Keratinocyte (primary cell): ENCODE data around the gene GPRIN2. TPM values are rescaled to one million over a fixed set of nuclear protein-coding genes. Genes with fewer than 3 reads are reported as not detected.

ENCODE experiments used
- DNase-seq: peaks from one replicate; pipeline ENCODE4 v3.0.0-alpha.2; 2011; ENCODE audit warnings: low read depth, missing footprints, low spot score
- FAIRE-seq: peaks from 2 replicates; lab custom pipeline; 2011; peaks lifted over from hg19 to GRCh38; lab: Jason Lieb, UNC
- H2AFZ ChIP-seq: 2 replicates; pipeline ENCODE4 v1.6.0; 2012; ENCODE audit warnings: low read length, control low read depth, inconsistent platforms; ENCODE audit not compliant: control insufficient read depth
- H3K27ac ChIP-seq: 2 replicates; pipeline ENCODE4 v1.5.1; 2011; ENCODE audit warnings: low read length; ENCODE audit not compliant: control insufficient read depth, insufficient read depth
- H3K27me3 ChIP-seq: 3 replicates; pipeline ENCODE4 v1.6.0; 2011; ENCODE audit warnings: low read length; ENCODE audit not compliant: control insufficient read depth, insufficient read depth; ENCODE audit errors: extremely low read depth
- H3K36me3 ChIP-seq, 2 experiments: 2 replicates in 1 of 2; 3 replicates in 1 of 2; pipeline ENCODE4 v1.5.1; 2011; ENCODE audit warnings: low read length in 2 of 2, mild to moderate bottlenecking in 1 of 2; ENCODE audit not compliant: control insufficient read depth in 2 of 2, insufficient read depth in 2 of 2; ENCODE audit errors: extremely low read depth in 1 of 2
- H3K4me1 ChIP-seq: 3 replicates; pipeline ENCODE4 v1.5.1; 2011; ENCODE audit warnings: low read length; ENCODE audit not compliant: control insufficient read depth, insufficient read depth; ENCODE audit errors: extremely low read depth
- H3K4me2 ChIP-seq: 3 replicates; pipeline ENCODE4 v1.6.0; 2011; ENCODE audit warnings: low read depth, low read length; ENCODE audit not compliant: control insufficient read depth, insufficient read depth; ENCODE audit errors: extremely low read depth
- H3K4me3 ChIP-seq, 3 experiments: fragments of 200-600 bp in 1 of 3; sonication (generic) in 1 of 3; 2 replicates in 2 of 3; 3 replicates in 1 of 3; pipeline ENCODE4 v1.5.1; 2011 to 2016; ENCODE audit warnings: low read length in 3 of 3, mild to moderate bottlenecking in 3 of 3, control low read depth in 2 of 3, inconsistent platforms in 1 of 3, low read depth in 1 of 3, mixed read lengths in 1 of 3, mixed run types in 1 of 3, moderate library complexity in 1 of 3; ENCODE audit not compliant: control insufficient read depth in 2 of 3, insufficient read depth in 2 of 3; ENCODE audit errors: extremely low read depth in 1 of 3
- H3K79me2 ChIP-seq: 2 replicates; pipeline ENCODE4 v1.6.0; 2012; ENCODE audit warnings: low read length; ENCODE audit not compliant: control insufficient read depth, insufficient read depth
- H3K9ac ChIP-seq: 3 replicates; pipeline ENCODE4 v1.6.0; 2011; ENCODE audit warnings: low read length; ENCODE audit not compliant: control insufficient read depth, insufficient read depth; ENCODE audit errors: extremely low read depth
- H3K9me1 ChIP-seq: 3 replicates; pipeline ENCODE4 v1.6.0; 2011; ENCODE audit warnings: low read length; ENCODE audit not compliant: control insufficient read depth, insufficient read depth; ENCODE audit errors: extremely low read depth
- H3K9me3 ChIP-seq: 2 replicates; pipeline ENCODE4 v1.5.1; 2012; ENCODE audit warnings: low read depth, low read length; ENCODE audit not compliant: control insufficient read depth
- H4K20me1 ChIP-seq: 3 replicates; pipeline ENCODE4 v1.6.0; 2011; ENCODE audit warnings: low read length; ENCODE audit not compliant: control insufficient read depth, insufficient read depth; ENCODE audit errors: extremely low read depth
- EZH2 ChIP-seq: IDR thresholded peaks from one replicate; pipeline ENCODE4 v1.6.1; 2012; ENCODE audit warnings: inconsistent platforms, mild to moderate bottlenecking, low read length, moderate library complexity
- dilution Hi-C: fragments of 300-500 bp; cut with MboI; formaldehyde crosslinking; loops from one replicate; pipeline ENCODE4 v1.7.0; 2020; ENCODE audit warnings: low sequenced_read_pairs; ENCODE audit not compliant: extremely low pct_ligation_motif_present
- polyA plus RNA-seq, 5 experiments: library from polyadenylated mRNA; depleted of rRNA in 3 of 5; stranded (reverse) in 3 of 5; stranded (forward) in 1 of 5; unstranded in 1 of 5; fragments of >200 nt; gene quantifications; 1 replicate in 1 of 5; 2 replicates in 3 of 5; 3 replicates in 1 of 5; pipeline versions ENCODE4 v1.2.1 to v1.2.3, GENCODE V29; 2011 to 2012; ENCODE audit warnings: missing spikeins in 2 of 5, low read depth in 1 of 5, low replicate concordance in 1 of 5
- TF ChIP-seq, protein P1 (sequence below), 3 experiments: IDR thresholded peaks in 1 of 3; conservative IDR thresholded peaks in 1 of 3; optimal IDR thresholded peaks in 1 of 3; 2 replicates in 2 of 3; 3 replicates in 1 of 3; pipeline versions ENCODE3 to v1.5.1; 2011; ENCODE audit warnings: low read length in 3 of 3, mild to moderate bottlenecking in 3 of 3, moderate library complexity in 2 of 3, control low read depth in 1 of 3, inconsistent platforms in 1 of 3; ENCODE audit not compliant: insufficient read depth in 2 of 3; ENCODE audit errors: extremely low read depth in 1 of 3

The GPRIN2 gene
- polyA plus RNA-seq, 1 donor (not counting 4 experiments of a cell fraction or from before 2014, with no cell fraction given) = 0.08 TPM

DNA sequence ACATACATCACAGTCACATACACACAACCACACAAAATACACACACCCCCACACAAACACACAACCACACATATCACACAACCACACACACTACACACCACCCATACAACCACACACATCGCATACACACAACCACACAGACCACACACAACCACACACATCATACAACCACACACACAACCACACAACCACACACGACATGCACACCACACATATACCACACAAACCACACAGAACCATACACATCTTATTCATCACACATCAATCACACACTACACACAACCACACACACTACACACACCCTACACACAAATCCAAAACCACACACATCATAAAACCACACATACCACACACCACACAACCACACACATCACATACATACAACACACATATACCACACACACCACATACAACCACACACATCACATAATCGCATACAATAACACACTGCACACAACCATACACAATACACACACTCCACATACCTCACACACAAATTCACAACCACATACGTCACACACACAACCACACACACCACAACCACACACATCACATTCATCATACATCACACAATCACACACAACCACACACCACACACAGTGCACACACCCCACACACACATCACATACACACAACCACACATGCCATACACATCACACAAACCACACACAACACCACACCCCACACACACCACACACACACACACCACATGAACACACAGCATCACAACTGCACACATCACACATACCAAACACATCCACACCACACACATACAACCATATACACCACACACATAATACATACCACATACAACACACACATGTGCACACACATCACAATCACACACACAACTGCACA is 30.4 kb downstream of the GPRIN2 start:
- H3K36me3 ChIP-seq = no peaks in the 10 kb centered on the region
- H4K20me1 ChIP-seq = no peaks in the 10 kb centered on the region
- H3K9me3 ChIP-seq = no peaks in the 10 kb centered on the region
- peak overlapping the region; percentile 73 for H3K27ac ChIP-seq
- no peak for DNase-seq
- no peak overlapping the region for H2AFZ ChIP-seq
- no peaks in the 10 kb centered on the region for H3K9me1 ChIP-seq
- H3K4me1 ChIP-seq = peaks cover 45% of the 10 kb centered on the region
- no peaks in the 10 kb centered on the region for H3K27me3 ChIP-seq
- TF ChIP-seq, protein P1, sequence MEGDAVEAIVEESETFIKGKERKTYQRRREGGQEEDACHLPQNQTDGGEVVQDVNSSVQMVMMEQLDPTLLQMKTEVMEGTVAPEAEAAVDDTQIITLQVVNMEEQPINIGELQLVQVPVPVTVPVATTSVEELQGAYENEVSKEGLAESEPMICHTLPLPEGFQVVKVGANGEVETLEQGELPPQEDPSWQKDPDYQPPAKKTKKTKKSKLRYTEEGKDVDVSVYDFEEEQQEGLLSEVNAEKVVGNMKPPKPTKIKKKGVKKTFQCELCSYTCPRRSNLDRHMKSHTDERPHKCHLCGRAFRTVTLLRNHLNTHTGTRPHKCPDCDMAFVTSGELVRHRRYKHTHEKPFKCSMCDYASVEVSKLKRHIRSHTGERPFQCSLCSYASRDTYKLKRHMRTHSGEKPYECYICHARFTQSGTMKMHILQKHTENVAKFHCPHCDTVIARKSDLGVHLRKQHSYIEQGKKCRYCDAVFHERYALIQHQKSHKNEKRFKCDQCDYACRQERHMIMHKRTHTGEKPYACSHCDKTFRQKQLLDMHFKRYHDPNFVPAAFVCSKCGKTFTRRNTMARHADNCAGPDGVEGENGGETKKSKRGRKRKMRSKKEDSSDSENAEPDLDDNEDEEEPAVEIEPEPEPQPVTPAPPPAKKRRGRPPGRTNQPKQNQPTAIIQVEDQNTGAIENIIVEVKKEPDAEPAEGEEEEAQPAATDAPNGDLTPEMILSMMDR (optimal IDR thresholded peaks at IDR 0.05 in 1 of 3, IDR thresholded peaks at IDR 0.05 in 1 of 3, conservative IDR thresholded peaks at IDR 0.05 in 1 of 3; ENCODE audit: extremely low read depth in 1 of 3, insufficient read depth in 2 of 3, low read length in 3 of 3) = no peak
- no peak for TF ChIP-seq EZH2
- dilution Hi-C loops = no loop called here
- H3K4me3 ChIP-seq = no peak overlapping the region
- H3K9ac ChIP-seq = no peak overlapping the region
- FAIRE-seq = no peak
- no peak overlapping the region for H3K4me2 ChIP-seq
- no peaks in the 10 kb centered on the region for H3K79me2 ChIP-seq

DNA sequence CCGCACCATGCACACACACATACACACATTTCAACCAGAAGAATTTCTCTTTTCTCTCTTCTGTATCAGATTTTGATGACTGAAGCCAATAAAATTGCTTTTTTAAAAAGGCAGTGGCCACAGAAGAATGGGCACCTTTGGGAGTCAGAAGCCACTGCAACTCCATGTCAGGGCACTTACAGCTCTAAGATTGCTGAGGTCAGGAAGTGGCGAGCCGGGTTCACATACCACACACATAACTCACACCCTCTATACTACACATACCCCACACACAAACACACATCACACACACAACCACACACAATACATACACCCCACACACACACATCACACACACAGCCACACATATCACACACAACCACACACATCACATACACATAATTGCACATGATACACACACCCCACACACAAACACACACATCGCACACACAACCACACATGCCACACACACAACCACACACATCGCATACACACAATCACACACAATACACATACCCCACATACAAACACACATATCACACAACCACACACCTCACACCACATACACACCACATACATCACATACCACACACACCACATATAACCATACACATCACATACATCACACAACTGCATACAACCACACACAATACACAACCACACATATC is 31.2 kb downstream of the GPRIN2 start:
- Histone ChIP-seq H3K4me3 (no peak overlapping the region), H3K9me3 (no peaks in the 10 kb centered on the region), H3K27ac (peak overlapping the region; percentile 73), H3K9ac (no peak overlapping the region), H3K27me3 (no peaks in the 10 kb centered on the region), H2AFZ (no peak overlapping the region), H3K4me1 (peaks cover 49% of the 10 kb centered on the region), H3K79me2 (no peaks in the 10 kb centered on the region), H3K4me2 (peak overlapping the region; percentile 87), H3K9me1 (no peaks in the 10 kb centered on the region), H3K36me3 (no peaks in the 10 kb centered on the region), H4K20me1 (no peaks in the 10 kb centered on the region)
- dilution Hi-C loops = no loop called here
- no peak for TF ChIP-seq EZH2
- TF ChIP-seq, protein P1 (optimal IDR thresholded peaks at IDR 0.05 in 1 of 3, IDR thresholded peaks at IDR 0.05 in 1 of 3, conservative IDR thresholded peaks at IDR 0.05 in 1 of 3; ENCODE audit: extremely low read depth in 1 of 3, insufficient read depth in 2 of 3, low read length in 3 of 3) = no peak
- DNase-seq = peak; percentile 94
- FAIRE-seq = peak; percentile 86
